Measurements from ENCODE around the gene DNAAF1.
"Not testable (repeated sequence)": the region's sequence is repeated elsewhere in the genome, so short reads cannot be mapped to it uniquely, and the experiment has no call there.

Gene DNAAF1

GRCh38 chr16:84214451-84215066 is 69.5 kb downstream of the DNAAF1 start:
- DNase-seq: no peak

GRCh38 chr16:84215531-84215930 is 70.4 kb downstream of the DNAAF1 start:
- no peak for DNase-seq

- DNase-seq: not testable (repeated sequence)
Measured at GRCh38 chr16:84216144-84216543, 71.0 kb downstream of the DNAAF1 start.

GRCh38 chr16:84218176-84218823 is 73.2 kb downstream of the DNAAF1 start:
- DNase-seq: no peak

GRCh38 chr16:84218956-84219355 is 73.8 kb downstream of the DNAAF1 start:
- no peak for DNase-seq

- no peak for DNase-seq
Measured at GRCh38 chr16:84220851-84221250, 75.7 kb downstream of the DNAAF1 start.

GRCh38 chr16:84223456-84223855 is 78.3 kb downstream of the DNAAF1 start:
- DNase-seq: no peak

- DNase-seq: no peak
Measured at GRCh38 chr16:84224554-84224953, 79.4 kb downstream of the DNAAF1 start.

GRCh38 chr16:84225126-84225525 is 80.0 kb downstream of the DNAAF1 start:
- DNase-seq: no peak

- DNase-seq: no peak
Measured at GRCh38 chr16:84225571-84225970, 80.5 kb downstream of the DNAAF1 start.

- no peak for DNase-seq
Measured at GRCh38 chr16:84226026-84226425, 80.9 kb downstream of the DNAAF1 start.
